Measurements from ENCODE around the gene S100A2.

GRCh38 chr1:153545067-153546055 lies 20.3 kb downstream of the S100A2 start, which contains the start of gene S100A4:
- peak; percentile 76 to 95 (median 82) for TF ChIP-seq POLR2AphosphoS5 (IDR thresholded peaks at IDR 0.05)
- TF ChIP-seq CTCF (IDR thresholded peaks at IDR 0.05 in 8 of 11, conservative IDR thresholded peaks at IDR 0.05 in 3 of 11), result no peak

Data from spleen (tissue), 7 donors.